ENCODE measurements around the gene OR4C15.

Gene OR4C15

DNA sequence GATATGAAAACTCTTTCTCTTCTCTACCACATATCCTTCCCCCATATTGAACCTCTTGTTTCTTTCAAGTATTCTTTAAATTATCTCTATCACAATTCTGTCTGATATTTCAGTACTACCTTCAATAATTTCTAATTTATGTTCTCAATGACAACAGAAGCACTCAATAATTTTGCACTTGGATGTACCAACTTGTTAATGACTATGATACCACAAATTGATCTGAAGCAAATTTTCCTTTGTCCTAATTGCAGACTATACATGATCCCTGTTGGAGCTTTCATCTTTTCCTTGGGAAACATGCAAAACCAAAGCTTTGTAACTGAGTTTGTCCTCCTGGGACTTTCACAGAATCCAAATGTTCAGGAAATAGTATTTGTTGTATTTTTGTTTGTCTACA lies at the start of gene OR4C15:
Gene OR4C15 (plus strand): TSS at position 301 of the 400 bp plus-strand sequence. CDS start 0 bp downstream, at position 301.
- FAIRE-seq, result no peak

GRCh38 chr11:55571828-55572227 lies 17.6 kb downstream of the OR4C15 start, which contains the start of gene OR4C16:
Gene OR4C16 (plus strand): TSS chr11:55572128. CDS start chr11:55572128, 0 bp downstream.
- no peak for FAIRE-seq

GRCh38 chr11:55572548-55572947 lies 18.3 kb downstream of the OR4C15 start:
- no peak for FAIRE-seq

Measured in A204.1 (cell line).